Measurements from ENCODE around the gene LRP1B. TPM values are rescaled to one million over a fixed set of nuclear protein-coding genes. Genes with fewer than 3 reads are reported as not detected.

The LRP1B gene
- polyA plus RNA-seq, 2 of the 4 experiments (the other 2 are of a cell fraction), result 0.03 TPM; not detected in 1

GRCh38 chr2:142142595-142142994 is 11.8 kb upstream of the LRP1B start:
- FAIRE-seq (no peak), DNase-seq (ENCODE audit: low read depth in 1 of 2, low spot score in 1 of 2) (no peak), ATAC-seq (no peak)
- H3K9me3 ChIP-seq, result no peaks in the 10 kb centered on the region
- WGBS (ENCODE audit: missing lambda C conversion rate), result 61% methylated on average over 3 of the region's 3 CpGs
- H3K4me2 ChIP-seq, result no peak overlapping the region
- no peaks in the 10 kb centered on the region for H3K4me1 ChIP-seq
- H3K27ac ChIP-seq, result no peak overlapping the region
- TF ChIP-seq HDAC2 (IDR thresholded peaks at IDR 0.05) (no peak), MAZ (IDR thresholded peaks at IDR 0.05; ENCODE audit: borderline replicate concordance, low read depth, low read length) (no peak), RCOR1 (IDR thresholded peaks at IDR 0.05; ENCODE audit: low read depth, low read length) (no peak), RNF2 (IDR thresholded peaks at IDR 0.05; ENCODE audit: borderline replicate concordance, low read depth) (no peak), CTCF (IDR thresholded peaks at IDR 0.05) (no peak), EP300 (IDR thresholded peaks at IDR 0.05) (no peak), ZFP36 (IDR thresholded peaks at IDR 0.05; ENCODE audit: borderline replicate concordance, partially characterized antibody) (no peak), POLR2AphosphoS2 (conservative IDR thresholded peaks at IDR 0.05; ENCODE audit: low read length) (no peak), FOSB (CRISPR knock-in tag; IDR thresholded peaks at IDR 0.05) (no peak), SREBF2 (IDR thresholded peaks at IDR 0.05) (no peak), TFCP2L1 (CRISPR knock-in tag; IDR thresholded peaks at IDR 0.05) (no peak), ESRRA (IDR thresholded peaks at IDR 0.05; ENCODE audit: borderline replicate concordance, low read length) (no peak), REST (IDR thresholded peaks at IDR 0.05) (no peak), CHD4 (IDR thresholded peaks at IDR 0.05; ENCODE audit: borderline replicate concordance) (no peak)
- ChIA-PET POLR2A (no interaction called here), CTCF (no interaction called here)
- no peak overlapping the region for H3K4me3 ChIP-seq

- peak in 1 of 2 experiments; percentile 10 for DNase-seq (ENCODE audit: low read depth in 1 of 2, low spot score in 1 of 2)
Observed at GRCh38 chr2:142140434-142140845, 9.6 kb upstream of the LRP1B start.

More at GRCh38 chr2:142140434-142140845, 9.6 kb upstream of the LRP1B start:
- ChIA-PET POLR2A (no interaction called here), CTCF (interaction anchor here (0.7 to 3.4 kb wide), 3 partner anchors 11 to 51 kb away, joined by 3 to 22 read pairs (median 3); partner anchors contain the start of gene LRP1B)
- Histone ChIP-seq H3K4me3 (no peak overlapping the region), H3K9me3 (no peaks in the 10 kb centered on the region), H3K4me2 (no peak overlapping the region), H3K4me1 (no peaks in the 10 kb centered on the region), H3K27ac (no peak overlapping the region)
- no peak for FAIRE-seq
- 6% methylated on average over 2 of the region's 2 CpGs for whole genome bisulfite sequencing (ENCODE audit: missing lambda C conversion rate)
- TF ChIP-seq CTCF (IDR thresholded peaks at IDR 0.05), result peak; percentile 75
- peak; percentile 74 to 85 for TF ChIP-seq RAD21 (conservative IDR thresholded peaks at IDR 0.05 in 1 of 2, IDR thresholded peaks at IDR 0.05 in 1 of 2)
- TF ChIP-seq SMC3 (IDR thresholded peaks at IDR 0.05), result peak; percentile 57
- no peak for TF ChIP-seq ZC3H11A (IDR thresholded peaks at IDR 0.05)
- peak in 1 of 2 experiments; percentile 64; a peak in 2 of 6 replicates for ATAC-seq

Measured in A549 (cell line).